AG10803 (cell line): ENCODE data around the gene KITLG.
A peak's percentile ranks its signal among the peaks of the same experiment; 100 is the strongest.
"Not testable (repeated sequence)": the region's sequence is repeated elsewhere in the genome, so short reads cannot be mapped to it uniquely, and the experiment has no call there.

Experiments
- DNase-seq: peaks from one replicate; pipeline ENCODE4 v3.0.0; 2010; ENCODE audit warnings: low read depth
- H3K4me3 ChIP-seq: 2 replicates; pipeline ENCODE4 v1.5.1; 2011; ENCODE audit warnings: mild to moderate bottlenecking, low read length, control low read depth
- CTCF ChIP-seq: conservative IDR thresholded peaks from 2 replicates; pipeline ENCODE4 v1.5.1; 2011; ENCODE audit warnings: mild to moderate bottlenecking, low read length, control low read depth, inconsistent platforms

Gene KITLG

GRCh38 chr12:88468581-88468980, 111.7 kb downstream of the KITLG start:
- H3K4me3 ChIP-seq: no peak overlapping the region
- DNase-seq: peak; percentile 60
- no peak for TF ChIP-seq CTCF

- DNase-seq, H3K4me3 ChIP-seq: not testable (repeated sequence)
Observed at GRCh38 chr12:88466708-88467107, 113.6 kb downstream of the KITLG start.

- DNase-seq: no peak
- no peak for TF ChIP-seq CTCF
- no peak overlapping the region for H3K4me3 ChIP-seq
Observed at GRCh38 chr12:88458327-88458726, 121.9 kb downstream of the KITLG start.

GRCh38 chr12:88453323-88453722, 126.9 kb downstream of the KITLG start:
- peak; percentile 19 for DNase-seq
- H3K4me3 ChIP-seq: no peak overlapping the region
- TF ChIP-seq CTCF: no peak

GRCh38 chr12:88451205-88451604, 129.1 kb downstream of the KITLG start:
- no peak overlapping the region for H3K4me3 ChIP-seq
- DNase-seq: no peak
- no peak for TF ChIP-seq CTCF

- H3K4me3 ChIP-seq: no peak overlapping the region
- DNase-seq: peak; percentile 37
- TF ChIP-seq CTCF: no peak
Observed at GRCh38 chr12:88450136-88450535, 130.1 kb downstream of the KITLG start.

GRCh38 chr12:88448337-88448915, 131.8 kb downstream of the KITLG start:
- H3K4me3 ChIP-seq: no peak overlapping the region
- no peak for DNase-seq
- no peak for TF ChIP-seq CTCF
